Inferior parietal cortex (tissue), 1 donor: ENCODE measurements around the gene ZNF432.
A peak's percentile ranks its signal among the peaks of the same experiment; 100 is the strongest.
"Not testable (repeated sequence)": the region's sequence is repeated elsewhere in the genome, so short reads cannot be mapped to it uniquely, and the experiment has no call there.

ENCODE experiments used
- DNase-seq: peaks from one replicate; pipeline ENCODE4 v3.0.0-alpha.2; 2016; ENCODE audit errors: extremely low spot score

The ZNF432 gene

GRCh38 chr19:52048555-52049501, at the start of gene ZNF432:
TSS of gene ZNF432 (minus strand) at chr19:52048838. CDS start at chr19:52046868, 1,970 bp downstream.
- peak; percentile 95 for DNase-seq

- not testable (repeated sequence) for DNase-seq
Observed at GRCh38 chr19:52096416-52096815, 47.8 kb upstream of the ZNF432 start.

GRCh38 chr19:52095172-52096014, 46.8 kb upstream of the ZNF432 start, which contains the start of gene ZNF841:
TSS of gene ZNF841 (minus strand) at chr19:52095765. CDS start at chr19:52084801, 10,964 bp downstream.
- peak; percentile 82 for DNase-seq

GRCh38 chr19:52094526-52095130, 46.0 kb upstream of the ZNF432 start:
- DNase-seq: no peak

- DNase-seq: no peak
Observed at GRCh38 chr19:52086481-52086880, 37.8 kb upstream of the ZNF432 start.

GRCh38 chr19:52070496-52070895, 21.9 kb upstream of the ZNF432 start:
- DNase-seq: no peak

GRCh38 chr19:52069653-52070052, 21.0 kb upstream of the ZNF432 start:
- DNase-seq: no peak

- no peak for DNase-seq
Observed at GRCh38 chr19:52066258-52066863, 17.7 kb upstream of the ZNF432 start.

GRCh38 chr19:52065399-52065798, 16.8 kb upstream of the ZNF432 start:
- no peak for DNase-seq

- not testable (repeated sequence) for DNase-seq
Observed at GRCh38 chr19:52056480-52056879, 7.8 kb upstream of the ZNF432 start.

- DNase-seq: not testable (repeated sequence)
Observed at GRCh38 chr19:52051736-52052135, 3.1 kb upstream of the ZNF432 start.

- DNase-seq: no peak
Observed at GRCh38 chr19:52039169-52039568, 9.5 kb downstream of the ZNF432 start.

GRCh38 chr19:52034051-52034728, 14.4 kb downstream of the ZNF432 start:
- no peak for DNase-seq

- no peak for DNase-seq
Observed at GRCh38 chr19:52028780-52029123, 19.9 kb downstream of the ZNF432 start.

- peak; percentile 88 for DNase-seq
Observed at GRCh38 chr19:52028027-52028779, 20.4 kb downstream of the ZNF432 start, which contains the start of gene ZNF614. TSS of gene ZNF614 (minus strand) at chr19:52028379. CDS start at chr19:52025745, 2,634 bp downstream.

- not testable (repeated sequence) for DNase-seq
Observed at GRCh38 chr19:52026255-52026990, 22.2 kb downstream of the ZNF432 start.

GRCh38 chr19:52024478-52024877, 24.2 kb downstream of the ZNF432 start:
- DNase-seq: not testable (repeated sequence)

GRCh38 chr19:52022193-52022592, 26.4 kb downstream of the ZNF432 start:
- DNase-seq: no peak

- DNase-seq: no peak
Observed at GRCh38 chr19:52020506-52020905, 28.1 kb downstream of the ZNF432 start.
